HG02678 (cell line): Measurements from ENCODE around the gene FOLR2.
"Not testable (repeated sequence)": the region's sequence is repeated elsewhere in the genome, so short reads cannot be mapped to it uniquely, and the experiment has no call there.

Source experiments
- ATAC-seq: cut with Tn5 transposase; IDR thresholded peaks from one replicate; pipeline ENCODE4 v1.9.1; 2021; ENCODE audit warnings: mild to moderate bottlenecking, moderate library complexity; ENCODE audit not compliant: unreplicated experiment

The FOLR2 gene

DNA sequence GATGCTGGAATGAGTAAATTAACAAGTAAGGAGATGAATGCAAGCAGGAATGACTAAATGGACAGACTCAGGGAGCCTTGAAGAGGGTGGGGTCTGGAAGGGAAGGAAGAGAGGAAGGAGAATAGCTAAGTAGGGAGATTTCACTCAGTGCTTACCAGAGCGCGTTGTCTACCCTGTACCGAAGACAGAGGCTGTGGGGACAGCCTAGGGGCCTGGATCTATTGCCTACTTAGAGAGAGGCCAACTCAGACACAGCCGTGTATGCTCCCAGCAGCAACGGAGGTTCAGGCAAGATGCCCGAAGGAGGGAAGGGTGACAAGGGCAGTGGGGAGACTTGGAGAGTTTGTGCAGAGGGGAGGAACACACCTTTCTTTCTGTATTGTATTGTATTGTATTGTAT, at the start of gene FOLR2:
TSS of gene FOLR2 (plus strand) at position 157 of the 400 bp plus-strand sequence. CDS start 1,791 bp downstream, outside the sequence.
- ATAC-seq: no peak

DNA sequence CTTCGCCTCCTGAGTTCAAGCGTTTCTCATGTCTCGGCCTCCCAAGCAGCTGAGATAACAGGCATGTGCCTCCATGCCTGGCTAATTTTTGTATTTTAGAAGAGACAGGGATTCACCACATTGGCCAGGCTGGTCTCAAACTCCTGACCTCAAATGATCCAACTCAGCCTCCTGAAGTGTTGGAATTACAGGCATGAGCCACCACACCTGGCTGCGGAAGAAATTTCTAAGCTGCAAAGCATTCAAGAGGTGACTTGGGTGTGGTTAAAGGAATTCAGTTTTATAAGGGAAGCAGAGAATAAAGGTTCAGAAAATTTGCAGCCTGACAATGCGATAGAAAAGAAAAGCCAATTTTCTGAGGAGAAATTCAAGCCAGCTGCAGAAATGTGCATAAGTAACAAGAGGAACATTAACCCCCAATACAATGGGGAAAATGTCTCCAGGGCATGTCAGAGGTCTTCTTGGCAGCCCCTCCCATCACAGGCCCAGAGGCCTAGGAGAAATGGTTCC, 47.5 kb upstream of the FOLR2 start:
- ATAC-seq: not testable (repeated sequence)

DNA sequence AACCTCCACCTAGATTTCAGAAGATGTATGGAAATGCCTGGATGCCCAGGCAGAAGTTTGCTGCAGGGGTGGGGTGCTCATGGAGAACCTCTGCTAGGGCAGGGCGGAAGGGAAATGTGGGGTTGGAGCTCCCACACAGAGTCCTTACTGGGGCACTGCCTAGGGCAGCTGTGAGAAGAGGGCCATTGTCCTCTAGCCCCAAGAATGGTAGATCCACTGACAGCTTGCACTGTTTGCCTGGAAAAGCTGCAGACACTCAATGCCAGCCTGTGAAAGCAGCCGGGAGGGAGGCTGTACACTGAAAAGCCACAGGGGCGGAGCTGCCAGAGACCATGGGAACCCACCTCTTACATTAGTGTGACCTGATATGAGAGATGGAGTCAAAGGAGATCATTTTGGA, 46.8 kb upstream of the FOLR2 start:
- ATAC-seq: not testable (repeated sequence)

DNA sequence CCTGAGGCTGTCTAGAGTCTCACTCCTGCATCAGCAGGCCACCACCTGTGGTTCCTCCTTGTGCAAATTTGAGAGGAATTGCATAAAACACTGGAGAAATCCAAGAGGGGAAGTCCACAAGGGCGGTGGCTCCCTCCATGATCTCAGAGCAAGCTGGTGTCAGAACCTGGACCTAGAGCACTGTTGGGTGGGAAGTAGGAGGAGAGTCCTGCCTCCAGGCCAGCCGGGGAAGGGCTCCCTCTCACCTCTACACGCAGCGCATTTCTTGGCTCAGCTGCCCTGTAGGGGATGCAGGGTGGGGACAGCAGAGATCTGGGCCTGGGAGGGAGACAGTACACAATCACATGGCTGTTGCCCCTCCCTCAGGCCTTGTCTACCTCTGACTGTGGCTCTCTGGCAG, 44.6 kb upstream of the FOLR2 start:
- ATAC-seq: not testable (repeated sequence)

DNA sequence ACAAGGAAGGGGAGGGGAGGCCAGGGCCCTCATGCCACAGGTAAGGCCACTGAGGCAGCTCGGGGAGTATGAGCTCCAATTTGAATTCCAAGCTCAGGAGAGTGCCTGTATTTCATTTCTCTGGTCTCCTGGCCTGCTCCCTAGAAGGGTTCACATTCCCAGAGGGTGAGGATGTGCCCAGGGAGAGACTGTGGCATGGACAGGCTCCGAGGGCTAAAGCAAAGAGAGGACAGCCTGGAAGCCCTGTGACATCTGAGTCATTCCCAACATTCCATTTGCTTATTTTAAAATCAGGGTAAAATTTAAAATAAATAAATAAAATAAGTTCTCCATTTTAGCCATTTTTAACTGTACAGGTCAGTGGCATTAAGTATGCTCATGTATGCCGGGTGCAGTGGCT, 43.3 kb upstream of the FOLR2 start:
- no peak for ATAC-seq

DNA sequence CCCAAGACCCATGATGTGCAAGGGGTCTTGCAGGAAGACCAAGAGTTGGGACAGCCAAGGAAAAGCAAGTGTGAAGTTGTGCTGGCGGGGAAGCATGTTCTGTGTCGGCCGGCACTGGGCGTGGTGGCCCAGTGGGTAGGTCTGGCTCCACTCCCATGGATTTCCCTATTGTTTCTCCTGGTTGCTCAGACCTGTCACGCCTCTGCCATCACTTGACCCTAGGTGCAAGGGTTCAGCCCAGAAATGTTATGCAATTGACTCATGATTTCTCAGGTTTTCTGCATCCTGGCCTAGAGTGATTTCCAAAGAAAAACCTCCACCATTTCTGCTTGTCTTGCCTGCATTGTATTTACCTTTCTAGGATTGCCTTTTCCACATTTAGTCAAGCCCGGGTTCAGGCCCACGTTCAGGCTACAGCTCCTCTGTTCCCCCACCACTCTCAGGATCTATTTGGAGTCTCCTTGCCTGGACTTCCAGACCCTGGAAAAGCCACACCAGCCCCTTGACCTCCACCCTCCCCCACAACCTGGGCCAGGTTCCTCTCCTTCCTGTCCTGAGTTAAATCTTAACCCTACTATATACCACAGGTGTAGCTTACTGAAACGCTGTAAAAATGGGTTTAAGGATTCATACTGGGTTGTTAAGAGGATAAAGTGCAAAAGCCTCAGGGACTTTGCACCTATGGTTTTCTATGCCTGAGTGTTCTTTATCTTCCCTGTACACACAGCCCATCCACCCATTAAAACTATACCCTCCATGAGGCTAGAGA, 42.1 kb upstream of the FOLR2 start:
- ATAC-seq: no peak

DNA sequence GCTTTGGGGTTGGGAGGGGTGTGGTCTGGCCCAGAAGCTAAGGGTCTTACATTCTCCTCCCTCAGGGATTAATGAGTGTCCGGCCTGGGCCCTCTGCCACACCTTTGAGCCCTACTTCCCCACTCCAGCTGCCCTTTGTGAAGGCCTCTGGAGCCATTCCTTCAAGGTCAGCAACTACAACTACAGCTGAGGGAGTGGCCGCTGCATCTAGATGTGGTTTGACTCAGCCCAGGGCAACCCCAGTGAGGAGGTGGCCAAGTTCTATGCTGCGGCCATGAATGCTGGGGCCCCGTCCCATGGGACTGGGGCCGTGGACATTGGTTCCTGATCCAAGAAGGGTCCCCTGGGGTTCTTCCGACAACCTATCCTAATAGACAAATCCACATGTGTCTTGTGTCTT, 38.9 kb upstream of the FOLR2 start:
- ATAC-seq: no peak

DNA sequence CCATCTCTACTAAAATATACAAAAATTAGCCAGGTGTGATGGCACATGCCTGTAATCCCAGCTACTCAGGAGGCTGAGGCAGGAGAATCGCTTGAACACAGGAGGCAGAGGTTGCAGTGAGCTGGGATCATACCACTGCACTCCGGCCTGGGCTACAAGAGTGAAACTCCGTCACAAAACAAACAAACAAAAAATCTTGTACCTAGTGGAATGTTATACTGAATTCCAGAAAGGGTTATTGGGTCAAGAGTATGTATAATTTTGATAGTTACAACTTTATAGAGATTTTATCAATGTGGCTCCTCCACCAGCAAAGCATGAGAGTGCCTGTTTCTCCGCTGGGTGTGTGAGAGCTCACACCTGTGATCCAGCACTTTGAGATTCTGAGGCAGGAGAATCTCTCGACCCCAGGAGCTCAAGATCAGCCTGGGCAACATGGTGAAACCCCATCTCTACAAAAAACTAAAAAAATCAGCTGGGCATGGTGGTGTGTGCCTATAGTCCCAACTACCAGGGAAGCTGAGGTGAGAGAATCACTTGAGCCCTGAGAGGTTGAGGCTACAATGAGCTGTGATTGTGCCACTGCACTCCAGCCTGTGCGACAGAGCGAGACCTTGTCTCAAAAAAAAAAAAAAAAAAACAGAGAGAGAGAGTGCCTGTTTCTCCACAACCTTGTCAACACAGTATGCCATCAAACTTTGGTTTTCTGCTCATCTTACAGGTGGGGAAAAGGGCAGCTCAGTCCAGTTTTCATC, 37.4 kb upstream of the FOLR2 start:
- ATAC-seq: no peak

DNA sequence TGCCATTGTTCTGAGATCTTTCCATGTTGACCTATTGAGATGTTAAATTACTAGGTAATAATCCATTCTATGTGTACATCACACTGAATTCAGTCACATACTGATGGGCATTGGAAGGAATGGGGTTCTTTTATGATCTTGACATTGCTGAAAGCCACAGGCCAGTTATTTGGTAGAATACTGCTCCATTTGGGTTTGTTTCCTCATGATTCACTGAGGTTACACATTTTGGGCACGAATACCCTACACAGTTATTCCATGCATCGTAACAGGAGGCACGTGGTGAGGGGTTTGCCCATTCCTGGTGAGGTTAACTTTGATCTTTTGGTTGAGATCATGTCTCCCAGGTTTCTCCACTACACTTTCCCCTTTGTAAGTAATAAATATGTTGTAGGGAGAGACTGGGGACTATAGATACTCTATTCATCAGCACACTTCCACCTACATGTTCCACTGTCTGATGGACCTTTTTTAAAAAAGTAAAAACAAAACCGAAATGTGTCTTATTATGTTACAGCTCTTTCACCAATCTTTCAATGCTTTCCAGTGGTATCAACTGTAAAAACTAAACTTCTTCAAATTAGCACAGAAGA, 36.7 kb upstream of the FOLR2 start:
- no peak for ATAC-seq

DNA sequence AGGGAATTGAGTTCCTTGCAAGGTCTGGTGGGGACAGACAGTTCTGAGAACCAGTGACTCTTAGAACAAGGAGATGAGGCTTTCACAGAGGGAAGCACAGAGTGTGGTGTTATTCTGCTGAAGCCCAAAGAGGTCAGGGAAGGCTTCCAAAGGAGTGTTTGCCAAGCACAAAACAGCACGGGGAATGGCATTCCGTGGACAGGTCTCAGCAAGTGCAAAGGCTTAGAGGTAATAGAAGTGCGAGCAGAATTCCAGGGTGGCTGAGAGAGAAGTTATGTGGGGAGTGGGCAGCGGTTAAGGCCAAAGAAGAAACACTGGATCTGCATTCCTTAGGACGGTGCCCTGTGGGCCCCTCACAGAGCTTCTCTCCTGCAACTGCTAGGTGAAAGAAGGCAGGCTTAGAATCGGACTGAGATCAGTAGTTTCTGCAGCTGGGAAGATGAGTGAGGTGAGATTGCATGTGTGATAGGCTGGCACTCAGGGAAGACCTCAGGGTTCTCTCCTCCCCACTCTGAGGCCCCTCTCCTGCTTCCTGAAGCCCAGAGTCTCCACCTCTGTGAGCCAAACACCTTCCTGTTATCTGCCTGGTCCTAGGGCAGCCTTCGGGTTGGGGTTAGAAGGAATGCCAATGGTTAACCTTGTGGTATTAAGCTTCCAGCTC, 35.6 kb upstream of the FOLR2 start:
- ATAC-seq: not testable (repeated sequence)

DNA sequence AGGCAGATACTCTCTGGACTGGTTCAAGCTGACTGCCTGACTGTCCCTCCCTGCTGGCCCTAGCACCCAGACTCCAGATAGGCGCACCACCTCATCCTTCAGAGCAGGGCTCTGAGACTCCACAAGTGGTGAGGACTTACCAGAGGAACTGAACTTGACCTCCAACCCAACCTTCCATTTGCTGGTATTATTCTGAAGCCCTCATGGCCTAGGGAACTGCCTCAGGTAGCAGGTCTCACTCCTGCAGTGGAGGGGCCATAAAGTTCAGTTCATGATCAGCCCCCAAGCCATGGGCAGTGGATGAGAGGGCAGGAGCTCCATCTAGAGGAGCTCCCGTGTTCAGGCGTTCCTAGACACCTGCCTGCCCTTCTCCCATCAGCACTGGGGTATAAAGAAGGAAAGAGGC, 35.0 kb upstream of the FOLR2 start:
- not testable (repeated sequence) for ATAC-seq

DNA sequence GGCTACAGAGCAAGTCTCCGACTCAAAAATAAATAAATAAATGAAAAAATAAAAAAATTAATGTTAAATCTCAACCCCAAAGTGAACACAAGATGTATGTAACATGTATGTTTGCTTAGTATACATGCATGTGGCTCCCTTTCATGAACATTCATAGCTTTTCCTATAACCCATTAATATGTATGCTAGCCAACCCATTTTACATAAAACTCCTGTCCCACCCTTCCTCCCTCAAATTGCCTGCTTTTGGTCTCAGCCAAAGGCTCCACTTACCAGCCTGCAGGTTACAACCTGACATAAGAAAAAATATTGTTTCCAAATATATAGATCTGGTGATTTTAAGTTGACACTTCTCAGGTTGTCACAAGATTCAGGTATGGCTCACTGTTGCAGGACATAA, 28.3 kb upstream of the FOLR2 start:
- ATAC-seq: no peak

DNA sequence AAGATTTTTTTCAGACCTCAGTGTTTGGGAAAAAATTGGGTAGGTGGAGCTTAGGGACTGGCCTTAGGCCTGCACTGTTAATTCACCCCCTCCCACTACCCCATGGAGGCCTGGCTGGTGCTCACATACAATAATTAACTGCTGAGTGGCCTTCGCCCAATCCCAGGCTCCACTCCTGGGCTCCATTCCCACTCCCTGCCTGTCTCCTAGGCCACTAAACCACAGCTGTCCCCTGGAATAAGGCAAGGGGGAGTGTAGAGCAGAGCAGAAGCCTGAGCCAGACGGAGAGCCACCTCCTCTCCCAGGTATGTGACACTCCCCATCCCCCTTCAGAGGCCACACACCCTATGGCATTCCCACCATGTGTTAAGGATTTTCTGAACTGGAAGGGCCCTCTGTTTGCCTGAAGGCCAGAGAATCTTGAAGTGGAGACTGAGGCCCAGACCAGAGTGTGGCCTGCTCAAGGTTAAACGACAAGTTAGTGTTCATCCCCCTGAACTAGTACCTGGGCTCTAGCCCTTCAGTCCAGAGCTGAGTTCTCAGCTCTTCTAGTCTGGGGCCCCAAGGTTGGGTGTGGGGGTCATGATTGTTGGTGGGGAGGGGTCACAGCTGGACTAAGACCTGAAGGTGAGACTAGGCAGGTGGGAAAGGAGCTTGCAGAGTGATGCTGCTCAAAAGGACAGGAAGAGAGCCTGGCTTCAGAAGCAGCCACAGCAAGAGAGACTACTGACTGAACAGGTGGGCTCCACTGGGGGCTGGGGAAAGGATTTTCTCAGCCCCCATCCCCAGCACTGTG, 26.9 kb upstream of the FOLR2 start:
- no peak for ATAC-seq

DNA sequence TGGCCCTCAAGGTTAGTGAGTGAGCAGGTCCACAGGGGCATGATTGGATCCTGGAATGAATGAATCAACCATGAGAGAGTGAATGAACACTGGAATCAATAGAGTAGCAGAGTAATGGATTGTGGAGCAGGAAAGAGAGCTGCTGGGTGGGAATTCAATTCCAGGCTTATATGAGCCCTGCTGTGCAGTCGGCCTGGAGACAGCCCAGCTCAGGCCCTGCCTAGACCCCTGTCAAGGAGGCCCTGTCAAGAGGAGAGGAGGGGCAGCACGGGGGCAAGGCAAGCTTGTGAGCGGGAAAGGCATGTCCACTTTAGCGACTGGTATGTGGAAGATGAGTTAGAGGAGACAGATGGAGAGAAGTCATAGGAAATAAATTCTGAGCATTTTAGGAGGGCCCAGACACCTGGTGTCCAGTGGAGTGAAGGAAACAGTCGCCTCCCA, 25.9 kb upstream of the FOLR2 start:
- no peak for ATAC-seq

DNA sequence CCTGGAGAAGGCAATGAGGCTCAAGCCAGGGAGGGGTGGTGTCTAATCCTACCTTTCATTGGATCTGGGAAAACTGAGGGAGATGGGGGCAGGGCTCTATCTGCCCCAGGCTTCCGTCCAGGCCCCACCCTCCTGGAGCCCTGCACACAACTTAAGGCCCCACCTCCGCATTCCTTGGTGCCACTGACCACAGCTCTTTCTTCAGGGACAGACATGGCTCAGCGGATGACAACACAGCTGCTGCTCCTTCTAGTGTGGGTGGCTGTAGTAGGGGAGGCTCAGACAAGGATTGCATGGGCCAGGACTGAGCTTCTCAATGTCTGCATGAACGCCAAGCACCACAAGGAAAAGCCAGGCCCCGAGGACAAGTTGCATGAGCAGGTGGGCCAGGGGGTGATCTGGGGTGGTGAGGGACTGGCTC, 24.6 kb upstream of the FOLR2 start, which contains the start of gene FOLR1:
TSS of gene FOLR1 (plus strand) at position 180 of the 421 bp plus-strand sequence. CDS start at position 214, 34 bp downstream.
- no peak for ATAC-seq

DNA sequence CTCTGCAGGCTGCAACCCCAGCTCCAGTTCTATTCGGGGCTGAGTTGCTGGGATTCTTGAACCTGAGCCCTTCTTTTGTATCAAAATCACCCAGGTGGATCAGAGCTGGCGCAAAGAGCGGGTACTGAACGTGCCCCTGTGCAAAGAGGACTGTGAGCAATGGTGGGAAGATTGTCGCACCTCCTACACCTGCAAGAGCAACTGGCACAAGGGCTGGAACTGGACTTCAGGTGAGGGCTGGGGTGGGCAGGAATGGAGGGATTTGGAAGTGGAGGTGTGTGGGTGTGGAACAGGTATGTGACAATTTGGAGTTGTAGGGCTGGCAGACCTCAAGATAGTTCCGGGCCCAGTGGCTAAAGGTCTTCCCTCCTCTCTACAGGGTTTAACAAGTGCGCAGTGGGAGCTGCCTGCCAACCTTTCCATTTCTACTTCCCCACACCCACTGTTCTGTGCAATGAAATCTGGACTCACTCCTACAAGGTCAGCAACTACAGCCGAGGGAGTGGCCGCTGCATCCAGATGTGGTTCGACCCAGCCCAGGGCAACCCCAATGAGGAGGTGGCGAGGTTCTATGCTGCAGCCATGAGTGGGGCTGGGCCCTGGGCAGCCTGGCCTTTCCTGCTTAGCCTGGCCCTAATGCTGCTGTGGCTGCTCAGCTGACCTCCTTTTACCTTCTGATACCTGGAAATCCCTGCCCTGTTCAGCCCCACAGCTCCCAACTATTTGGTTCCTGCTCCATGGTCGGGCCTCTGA, 20.9 kb upstream of the FOLR2 start:
- ATAC-seq: no peak

DNA sequence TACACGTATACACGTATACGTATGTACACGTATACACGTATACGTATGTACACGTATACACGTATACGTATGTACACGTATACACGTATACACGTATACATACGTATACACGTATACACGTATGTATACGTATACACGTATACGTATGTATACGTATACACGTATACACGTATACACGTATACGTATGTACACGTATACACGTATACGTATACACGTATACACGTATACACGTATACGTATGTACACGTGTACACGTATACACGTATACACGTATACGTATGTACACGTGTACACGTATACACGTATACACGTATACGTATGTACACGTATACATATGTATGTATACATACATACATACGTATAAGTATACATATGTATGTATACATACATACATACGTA, 15.1 kb upstream of the FOLR2 start:
- ATAC-seq: not testable (repeated sequence)

DNA sequence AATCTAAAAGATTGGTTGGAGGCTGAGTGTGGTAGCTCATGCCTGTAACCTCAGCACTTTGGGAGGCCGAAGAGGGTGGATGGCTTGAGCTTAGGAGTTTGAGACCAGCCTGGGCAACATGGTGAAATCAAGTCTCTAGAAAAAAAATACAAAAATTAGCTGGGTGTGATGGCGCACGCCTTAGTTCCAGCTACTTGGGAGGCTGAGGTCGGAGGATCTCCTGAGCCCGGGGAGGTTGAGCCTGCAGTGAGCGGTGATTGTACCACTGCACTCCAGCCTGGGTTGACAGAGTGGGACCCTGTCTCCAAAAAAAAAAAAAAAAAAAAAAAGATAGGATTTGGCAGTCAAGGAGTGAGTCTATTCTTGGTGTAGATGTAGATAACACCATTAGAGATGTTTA, 14.0 kb upstream of the FOLR2 start:
- no peak for ATAC-seq

DNA sequence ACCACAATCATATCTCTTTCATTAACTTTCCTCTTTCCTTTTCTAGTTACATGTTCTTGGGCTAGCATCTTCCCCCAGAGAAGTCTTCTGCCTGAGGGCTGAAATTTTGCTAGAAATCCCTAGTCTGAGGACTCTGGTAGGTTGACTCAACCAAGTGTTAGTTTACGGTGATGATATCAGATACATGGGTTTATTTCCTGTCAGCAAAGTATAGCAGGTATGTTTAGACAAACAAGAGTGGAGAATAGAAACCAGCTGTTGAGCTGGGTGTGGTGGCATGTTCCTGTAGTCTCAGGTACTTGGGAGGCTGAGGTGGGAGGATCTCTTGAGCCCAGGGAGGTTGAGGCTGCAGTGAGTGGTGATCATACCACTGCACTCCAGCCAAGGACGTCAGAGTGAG, 13.4 kb upstream of the FOLR2 start:
- ATAC-seq: no peak
